22Rv1 (cell line): ENCODE measurements around the gene TRIOBP.
A peak's percentile ranks its signal among the peaks of the same experiment; 100 is the strongest.

Experiments used
- H3K27ac ChIP-seq: fragments of 450-650 bp; 2 replicates; pipeline ENCODE4 v1.5.1; 2017
- ZFX ChIP-seq: fragments of 450-650 bp; IDR thresholded peaks from 2 replicates; pipeline ENCODE4 v1.6.1; 2017; ENCODE audit warnings: antibody characterized with exemption, borderline replicate concordance
- TF ChIP-seq, protein P1 (sequence below): fragments of 450-650 bp; IDR thresholded peaks from 2 replicates; pipeline ENCODE4 v1.5.1; 2017; ENCODE audit warnings: mild to moderate bottlenecking

Gene TRIOBP, protein sequence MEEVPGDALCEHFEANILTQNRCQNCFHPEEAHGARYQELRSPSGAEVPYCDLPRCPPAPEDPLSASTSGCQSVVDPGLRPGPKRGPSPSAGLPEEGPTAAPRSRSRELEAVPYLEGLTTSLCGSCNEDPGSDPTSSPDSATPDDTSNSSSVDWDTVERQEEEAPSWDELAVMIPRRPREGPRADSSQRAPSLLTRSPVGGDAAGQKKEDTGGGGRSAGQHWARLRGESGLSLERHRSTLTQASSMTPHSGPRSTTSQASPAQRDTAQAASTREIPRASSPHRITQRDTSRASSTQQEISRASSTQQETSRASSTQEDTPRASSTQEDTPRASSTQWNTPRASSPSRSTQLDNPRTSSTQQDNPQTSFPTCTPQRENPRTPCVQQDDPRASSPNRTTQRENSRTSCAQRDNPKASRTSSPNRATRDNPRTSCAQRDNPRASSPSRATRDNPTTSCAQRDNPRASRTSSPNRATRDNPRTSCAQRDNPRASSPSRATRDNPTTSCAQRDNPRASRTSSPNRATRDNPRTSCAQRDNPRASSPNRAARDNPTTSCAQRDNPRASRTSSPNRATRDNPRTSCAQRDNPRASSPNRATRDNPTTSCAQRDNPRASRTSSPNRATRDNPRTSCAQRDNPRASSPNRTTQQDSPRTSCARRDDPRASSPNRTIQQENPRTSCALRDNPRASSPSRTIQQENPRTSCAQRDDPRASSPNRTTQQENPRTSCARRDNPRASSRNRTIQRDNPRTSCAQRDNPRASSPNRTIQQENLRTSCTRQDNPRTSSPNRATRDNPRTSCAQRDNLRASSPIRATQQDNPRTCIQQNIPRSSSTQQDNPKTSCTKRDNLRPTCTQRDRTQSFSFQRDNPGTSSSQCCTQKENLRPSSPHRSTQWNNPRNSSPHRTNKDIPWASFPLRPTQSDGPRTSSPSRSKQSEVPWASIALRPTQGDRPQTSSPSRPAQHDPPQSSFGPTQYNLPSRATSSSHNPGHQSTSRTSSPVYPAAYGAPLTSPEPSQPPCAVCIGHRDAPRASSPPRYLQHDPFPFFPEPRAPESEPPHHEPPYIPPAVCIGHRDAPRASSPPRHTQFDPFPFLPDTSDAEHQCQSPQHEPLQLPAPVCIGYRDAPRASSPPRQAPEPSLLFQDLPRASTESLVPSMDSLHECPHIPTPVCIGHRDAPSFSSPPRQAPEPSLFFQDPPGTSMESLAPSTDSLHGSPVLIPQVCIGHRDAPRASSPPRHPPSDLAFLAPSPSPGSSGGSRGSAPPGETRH (N-terminal part only)

GRCh38 chr22:37696657-37697537 is at the start of gene TRIOBP:
Gene TRIOBP (plus strand): TSS chr22:37697048. CDS start chr22:37701366, 4,318 bp downstream.
- TF ChIP-seq, protein P1, sequence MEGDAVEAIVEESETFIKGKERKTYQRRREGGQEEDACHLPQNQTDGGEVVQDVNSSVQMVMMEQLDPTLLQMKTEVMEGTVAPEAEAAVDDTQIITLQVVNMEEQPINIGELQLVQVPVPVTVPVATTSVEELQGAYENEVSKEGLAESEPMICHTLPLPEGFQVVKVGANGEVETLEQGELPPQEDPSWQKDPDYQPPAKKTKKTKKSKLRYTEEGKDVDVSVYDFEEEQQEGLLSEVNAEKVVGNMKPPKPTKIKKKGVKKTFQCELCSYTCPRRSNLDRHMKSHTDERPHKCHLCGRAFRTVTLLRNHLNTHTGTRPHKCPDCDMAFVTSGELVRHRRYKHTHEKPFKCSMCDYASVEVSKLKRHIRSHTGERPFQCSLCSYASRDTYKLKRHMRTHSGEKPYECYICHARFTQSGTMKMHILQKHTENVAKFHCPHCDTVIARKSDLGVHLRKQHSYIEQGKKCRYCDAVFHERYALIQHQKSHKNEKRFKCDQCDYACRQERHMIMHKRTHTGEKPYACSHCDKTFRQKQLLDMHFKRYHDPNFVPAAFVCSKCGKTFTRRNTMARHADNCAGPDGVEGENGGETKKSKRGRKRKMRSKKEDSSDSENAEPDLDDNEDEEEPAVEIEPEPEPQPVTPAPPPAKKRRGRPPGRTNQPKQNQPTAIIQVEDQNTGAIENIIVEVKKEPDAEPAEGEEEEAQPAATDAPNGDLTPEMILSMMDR: peak; percentile 86
- TF ChIP-seq ZFX: no peak
- peak within 1 kb of the TSS; percentile 76 for H3K27ac ChIP-seq

- TF ChIP-seq, protein P1: no peak
- no peak for TF ChIP-seq ZFX
These were observed 49.5 kb upstream of the TRIOBP start for GRCh38 chr22:37647317-37647716.

GRCh38 chr22:37647928-37648327 is 48.9 kb upstream of the TRIOBP start:
- no peak for TF ChIP-seq ZFX
- TF ChIP-seq, protein P1: no peak
- H3K27ac ChIP-seq: no peak overlapping the region

More at GRCh38 chr22:37647317-37647716, 49.5 kb upstream of the TRIOBP start:
- H3K27ac ChIP-seq: no peak overlapping the region

- no peak for TF ChIP-seq ZFX
- TF ChIP-seq, protein P1: no peak
- no peak overlapping the region for H3K27ac ChIP-seq
These were observed 46.2 kb upstream of the TRIOBP start for GRCh38 chr22:37650463-37651136.

DNA sequence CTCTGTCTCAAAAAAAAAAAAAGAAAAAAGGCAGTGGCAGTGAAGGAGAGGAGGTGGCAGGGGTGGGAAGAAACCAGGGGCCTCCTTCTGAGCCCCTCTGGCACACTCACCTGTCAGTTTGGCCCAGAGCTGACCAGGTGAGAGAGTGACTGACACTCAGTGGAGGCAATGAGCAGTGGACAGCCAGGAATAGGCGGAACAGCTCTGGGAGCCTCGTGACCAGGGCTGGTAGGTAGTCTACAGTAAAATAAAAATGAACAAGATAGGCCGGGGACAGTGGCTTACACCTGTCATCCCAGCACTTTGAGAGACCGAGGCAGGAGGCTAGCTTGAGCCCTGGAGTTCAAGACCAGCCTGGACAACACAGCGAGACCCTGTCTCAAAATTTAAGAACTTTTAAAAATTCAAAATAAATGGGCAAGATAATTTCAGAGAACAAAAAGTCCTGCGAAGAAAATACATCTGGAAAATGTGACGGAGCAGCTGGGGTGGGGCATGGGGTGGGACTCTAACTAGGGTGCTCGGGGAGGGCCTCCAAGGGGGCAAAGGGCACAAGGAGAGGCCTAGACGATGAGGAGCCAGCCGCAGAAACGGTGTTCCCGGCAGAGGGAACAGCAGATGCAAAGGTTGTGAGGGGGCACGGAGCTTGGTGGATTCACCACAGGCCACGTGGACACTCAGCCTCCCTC is 42.1 kb upstream of the TRIOBP start:
- no peak overlapping the region for H3K27ac ChIP-seq
- TF ChIP-seq, protein P1: no peak
- no peak for TF ChIP-seq ZFX

DNA sequence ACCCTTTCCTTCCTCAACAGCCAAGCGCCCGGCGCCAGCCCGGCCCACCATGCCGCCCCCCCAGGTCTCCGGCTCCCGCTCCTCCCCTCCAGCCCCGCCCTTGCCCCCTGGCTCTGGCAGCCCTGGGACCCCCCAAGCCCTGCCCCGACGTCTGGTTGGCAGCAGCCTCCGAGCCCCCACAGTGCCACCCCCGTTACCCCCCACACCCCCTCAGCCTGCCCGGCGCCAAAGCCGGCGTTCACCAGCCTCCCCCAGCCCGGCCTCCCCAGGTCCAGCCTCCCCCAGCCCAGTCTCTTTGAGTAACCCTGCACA is 41.6 kb upstream of the TRIOBP start:
- TF ChIP-seq, protein P1: no peak
- TF ChIP-seq ZFX: no peak
- no peak overlapping the region for H3K27ac ChIP-seq

DNA sequence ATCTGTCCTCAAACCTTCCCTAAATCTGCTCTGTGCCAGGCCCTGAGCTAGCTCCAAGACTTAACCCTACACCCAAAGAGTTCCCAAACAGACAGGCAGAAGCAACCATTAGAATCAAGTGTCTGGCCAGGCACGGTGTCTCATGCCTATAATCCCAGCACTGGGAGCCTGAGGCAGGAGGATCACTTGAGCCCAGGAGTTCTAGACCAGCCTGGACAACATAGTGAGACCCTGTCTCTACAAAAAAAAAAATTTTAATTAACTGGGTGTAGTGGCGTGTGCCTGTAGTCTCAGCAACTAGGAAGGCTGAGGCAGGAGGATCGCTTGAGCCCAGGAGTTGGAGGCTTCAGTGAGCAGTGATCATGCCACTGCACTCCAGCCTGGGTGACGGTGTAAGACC is 40.3 kb upstream of the TRIOBP start:
- peak overlapping the region; percentile 23; the same call in 1 of the 2 replicates for H3K27ac ChIP-seq
